GM12891 (cell line): ENCODE data around the gene AK4.

ENCODE experiments used
- POU2F2 ChIP-seq: IDR thresholded peaks from 2 replicates; pipeline ENCODE4 v1.6.1; 2011; ENCODE audit warnings: low read depth, mild to moderate bottlenecking, control low read depth, low read length, moderate library complexity
- SPI1 ChIP-seq: IDR thresholded peaks from 2 replicates; pipeline ENCODE4 v1.6.1; 2011; ENCODE audit warnings: low read depth, low read length, control low read depth

DNA sequence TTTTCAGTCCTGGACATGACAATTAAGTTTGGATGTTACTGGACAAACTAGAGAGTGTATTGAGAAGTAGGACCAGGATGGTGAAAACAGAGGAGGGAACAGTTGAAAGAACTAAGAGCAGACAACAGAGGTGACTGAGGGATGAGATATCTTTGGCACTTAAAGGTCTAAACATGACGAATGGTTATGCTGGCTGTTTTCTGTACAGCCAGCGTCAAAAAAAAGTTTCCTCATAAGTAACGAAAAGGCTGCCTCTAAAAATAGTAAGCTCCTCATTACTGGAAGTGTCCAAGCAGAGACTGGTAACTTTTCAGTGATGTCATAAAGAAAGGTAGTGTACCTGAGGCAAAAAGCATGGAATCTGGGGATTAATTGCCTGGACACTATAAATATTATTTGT lies 35.2 kb upstream of the AK4 start:
- no peak for TF ChIP-seq POU2F2
- TF ChIP-seq SPI1 = no peak
